ENCODE measurements around the gene DYRK1B. TPM values are rescaled to one million over a fixed set of nuclear protein-coding genes. Genes with fewer than 3 reads are reported as not detected.

DYRK1B gene
- total RNA-seq, 1 experiment from 2014 or later, result 6.9 TPM

GRCh38 chr19:39788244-39788643 lies 45.7 kb downstream of the DYRK1B start:
- no peak for DNase-seq
- no peak overlapping the region for H3K4me3 ChIP-seq (ENCODE audit: insufficient read depth, low read depth, low read length)
- H3K36me3 ChIP-seq (replicated peaks; ENCODE audit: control insufficient read depth, insufficient read depth, low read length), result no peaks in the 10 kb centered on the region
- H3K27me3 ChIP-seq (ENCODE audit: control insufficient read depth, insufficient read depth, low read length), result peaks cover 2% of the 10 kb centered on the region; the same call in 1 of the 2 replicates

DNA sequence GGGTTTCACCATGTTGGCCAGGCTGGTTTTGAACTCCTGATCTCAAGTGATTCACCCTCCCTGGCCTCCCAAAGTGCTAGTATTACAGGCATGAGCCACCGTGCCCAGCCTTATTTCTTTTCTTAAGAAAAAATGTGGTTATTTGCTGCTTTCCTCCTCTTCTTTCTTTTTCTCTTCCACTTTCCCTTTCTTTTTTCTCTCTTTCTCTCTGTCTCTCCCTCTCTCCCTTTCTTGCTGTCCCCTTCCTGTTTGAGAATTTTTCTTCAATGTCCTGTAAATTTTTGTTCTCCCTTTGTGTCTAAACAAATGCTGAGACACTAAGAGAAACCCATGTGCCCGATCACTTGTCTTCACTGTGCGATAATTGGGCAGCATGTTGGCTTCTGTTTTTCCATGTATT lies 53.1 kb downstream of the DYRK1B start:
- peaks cover 1% of the 10 kb centered on the region; the same call in 1 of the 2 replicates for H3K27me3 ChIP-seq (ENCODE audit: control insufficient read depth, insufficient read depth, low read length)
- no peak for DNase-seq
- H3K4me3 ChIP-seq (ENCODE audit: insufficient read depth, low read depth, low read length), result no peak overlapping the region
- no peaks in the 10 kb centered on the region for H3K36me3 ChIP-seq (replicated peaks; ENCODE audit: control insufficient read depth, insufficient read depth, low read length)

GRCh38 chr19:39778763-39779162 lies 55.2 kb downstream of the DYRK1B start, which contains the start of gene LEUTX:
Gene LEUTX, plus strand, starts transcription at chr19:39778854. Its CDS starts 67 bp downstream, at chr19:39778921.
- Histone ChIP-seq H3K36me3 (replicated peaks; ENCODE audit: control insufficient read depth, insufficient read depth, low read length) (no peaks in the 10 kb centered on the region), H3K4me3 (ENCODE audit: insufficient read depth, low read depth, low read length) (no peak within 1 kb of the TSS), H3K27me3 (ENCODE audit: control insufficient read depth, insufficient read depth, low read length) (no peaks in the 10 kb centered on the region)
- DNase-seq, result no peak

Other genes starting within 250 kb of the DYRK1B start
- gene LGALS13, start 231.6 kb downstream of the DYRK1B start, total RNA-seq (2014; rRNA removed; shearing (Covaris generic)), result not detected in 2 replicates
- not detected in 2 replicates for gene LGALS16, start 178.2 kb downstream of the DYRK1B start, total RNA-seq (2014; rRNA removed; shearing (Covaris generic))
- gene LGALS14, start 129.7 kb downstream of the DYRK1B start, total RNA-seq (2014; rRNA removed; shearing (Covaris generic)), result not detected in 2 replicates
- not detected in 2 replicates for gene CLC, start 96.1 kb downstream of the DYRK1B start, total RNA-seq (2014; rRNA removed; shearing (Covaris generic))
- not detected in 2 replicates for gene LEUTX, start 55.3 kb downstream of the DYRK1B start, total RNA-seq (2014; rRNA removed; shearing (Covaris generic))
- gene FBL, start 12.2 kb upstream of the DYRK1B start, total RNA-seq (2014; rRNA removed; shearing (Covaris generic)), result 376 and 414 TPM in 2 replicates
- gene FCGBP, start 100.5 kb upstream of the DYRK1B start, total RNA-seq (2014; rRNA removed; shearing (Covaris generic)), result 0.10 and 0.22 TPM in 2 replicates
- gene PSMC4, start 137.0 kb upstream of the DYRK1B start, total RNA-seq (2014; rRNA removed; shearing (Covaris generic)), result 153 and 227 TPM in 2 replicates
- gene ZNF546, start 162.9 kb upstream of the DYRK1B start, total RNA-seq (2014; rRNA removed; shearing (Covaris generic)), result 1.2 and 2.8 TPM in 2 replicates
- gene ZNF780B, start 222.1 kb upstream of the DYRK1B start, total RNA-seq (2014; rRNA removed; shearing (Covaris generic)), result 1.4 and 1.7 TPM in 2 replicates